ENCODE data around the gene OGA. TPM values are rescaled to one million over a fixed set of nuclear protein-coding genes. Genes with fewer than 3 reads are reported as not detected.

The OGA gene
- total and polyA plus RNA-seq, 2 of the 8 experiments (the other 6 are each of a cell fraction or from before 2014, with no cell fraction given): 31.2 to 107 TPM

DNA sequence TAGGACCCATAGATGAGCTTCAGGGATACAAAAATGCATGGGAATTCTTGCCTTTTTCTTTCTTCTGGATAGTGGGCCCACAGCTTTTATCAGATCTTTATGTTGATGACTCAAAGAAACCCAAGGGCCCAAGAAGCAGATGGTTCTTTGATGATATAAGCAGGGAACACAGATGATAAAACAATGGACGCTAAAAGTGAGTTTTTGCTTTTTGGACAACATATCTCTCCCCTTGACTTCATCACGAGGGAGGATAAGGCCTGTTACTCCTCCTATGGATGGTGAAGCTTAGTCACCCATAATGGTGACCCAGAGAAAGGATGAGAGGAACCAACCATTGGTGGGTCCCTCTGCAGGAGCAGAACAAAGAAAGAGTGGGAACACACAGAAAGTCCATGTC, 6.5 kb upstream of the OGA start:
- Histone ChIP-seq H3K4me1 (replicated peaks in 1 of 4; ENCODE audit: control insufficient read depth in 3 of 4, insufficient read depth in 4 of 4, low read length in 3 of 4) (peaks cover 0 to 6% (median 3%) of the 10 kb centered on the region in 4 experiments; a peak in 4 of 7 replicates), H3K56ac (replicated peaks; ENCODE audit: insufficient read length, low read depth, low read length) (no peak overlapping the region), H4K8ac (ENCODE audit: extremely low read depth, insufficient read depth, low read length) (no peak overlapping the region), H2AFZ (ENCODE audit: low read length) (no peak overlapping the region), H3K9me3 (ENCODE audit: insufficient read depth in 2 of 2, low read depth in 1 of 2, low read length in 1 of 2) (no peaks in the 10 kb centered on the region), H3K23me2 (ENCODE audit: low read depth, low read length) (peaks cover under 1% of the 10 kb centered on the region; the same call in 1 of the 2 replicates), H3K4me3 (ENCODE audit: extremely low read depth in 1 of 4, insufficient read depth in 2 of 4, low read depth in 3 of 4, low read length in 4 of 4) (no peak overlapping the region), H3K23ac (ENCODE audit: insufficient read length) (no peak overlapping the region), H3K27me3 (replicated peaks in 1 of 4; ENCODE audit: control insufficient read depth in 3 of 4, extremely low read depth in 1 of 4, insufficient read depth in 3 of 4, low read length in 3 of 4) (no peaks in the 10 kb centered on the region), H3K4me2 (ENCODE audit: insufficient read depth in 1 of 2, low read depth in 2 of 2, low read length in 2 of 2) (no peak overlapping the region), H3K36me3 (ENCODE audit: control insufficient read depth in 2 of 4, insufficient read depth in 4 of 4, low read length in 3 of 4) (no peaks in the 10 kb centered on the region; a peak in 1 of 8 replicates), H2BK120ac (replicated peaks; ENCODE audit: low read depth, low read length) (no peak overlapping the region), H3K14ac (ENCODE audit: insufficient read length) (no peak overlapping the region), H4K5ac (ENCODE audit: insufficient read length, low read depth, low read length) (no peak overlapping the region), H2BK12ac (ENCODE audit: low read depth, low read length) (no peak overlapping the region), H3K27ac (ENCODE audit: low read depth, low read length) (no peak overlapping the region), H4K91ac (replicated peaks; ENCODE audit: insufficient read length, low read length) (no peak overlapping the region), H3K18ac (ENCODE audit: extremely low read depth, low read length) (no peak overlapping the region), H4K20me1 (replicated peaks in 1 of 2; ENCODE audit: control insufficient read depth in 1 of 2, insufficient read depth in 2 of 2, low read length in 2 of 2) (peaks cover 4 to 5% of the 10 kb centered on the region in 2 experiments), H3K79me1 (ENCODE audit: low read depth, low read length) (peaks cover 3% of the 10 kb centered on the region; the same call in 1 of the 2 replicates), H2BK5ac (ENCODE audit: low read depth, low read length) (no peak overlapping the region), H2BK20ac (ENCODE audit: low read length) (no peak overlapping the region), H2BK15ac (ENCODE audit: low read length) (no peak overlapping the region), H3K4ac (replicated peaks; ENCODE audit: insufficient read length, low read depth, low read length) (no peak overlapping the region), H3K79me2 (ENCODE audit: control insufficient read depth in 1 of 2, insufficient read depth in 2 of 2, low read length in 2 of 2) (peaks cover 0 to 5% of the 10 kb centered on the region in 2 experiments; a peak in 1 of 4 replicates), H3K9ac (replicated peaks in 1 of 4; ENCODE audit: extremely low read depth in 1 of 4, low read depth in 3 of 4, low read length in 3 of 4) (no peak overlapping the region), H2AK5ac (ENCODE audit: low read depth, low read length) (no peak overlapping the region)
- CTCF ChIA-PET (ENCODE audit: partially characterized antibody): no interaction called here
- WGBS, 2 experiments (ENCODE audit: extremely low coverage in 1 of 2, insufficient coverage in 1 of 2, insufficient read length in 1 of 2, insufficient replicate concordance in 2 of 2, low coverage in 1 of 2, low lambda C conversion rate in 2 of 2, missing lambda C conversion rate in 1 of 2): 78% methylated on average over 2 of the region's 2 CpGs; no CpG with 5 or more reads in 1 of the 2 experiments
- TF ChIP-seq YY1 (IDR thresholded peaks at IDR 0.05; ENCODE audit: low read depth, low read length): no peak
- TF ChIP-seq PHF8 (conservative IDR thresholded peaks at IDR 0.05; ENCODE audit: low read depth, low read length): no peak
- no peak for TF ChIP-seq TEAD4 (IDR thresholded peaks at IDR 0.05; ENCODE audit: low read depth, low read length)
- TF ChIP-seq JUND (IDR thresholded peaks at IDR 0.05; ENCODE audit: low read length): no peak
- no peak for TF ChIP-seq RFX5 (IDR thresholded peaks at IDR 0.05; ENCODE audit: borderline replicate concordance, low read depth, low read length)
- TF ChIP-seq MAFK (IDR thresholded peaks at IDR 0.05; ENCODE audit: low read depth, low read length): no peak
- TF ChIP-seq, protein P1, sequence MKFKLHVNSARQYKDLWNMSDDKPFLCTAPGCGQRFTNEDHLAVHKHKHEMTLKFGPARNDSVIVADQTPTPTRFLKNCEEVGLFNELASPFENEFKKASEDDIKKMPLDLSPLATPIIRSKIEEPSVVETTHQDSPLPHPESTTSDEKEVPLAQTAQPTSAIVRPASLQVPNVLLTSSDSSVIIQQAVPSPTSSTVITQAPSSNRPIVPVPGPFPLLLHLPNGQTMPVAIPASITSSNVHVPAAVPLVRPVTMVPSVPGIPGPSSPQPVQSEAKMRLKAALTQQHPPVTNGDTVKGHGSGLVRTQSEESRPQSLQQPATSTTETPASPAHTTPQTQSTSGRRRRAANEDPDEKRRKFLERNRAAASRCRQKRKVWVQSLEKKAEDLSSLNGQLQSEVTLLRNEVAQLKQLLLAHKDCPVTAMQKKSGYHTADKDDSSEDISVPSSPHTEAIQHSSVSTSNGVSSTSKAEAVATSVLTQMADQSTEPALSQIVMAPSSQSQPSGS (IDR thresholded peaks at IDR 0.05; ENCODE audit: low read length): no peak
- no peak for TF ChIP-seq BACH1 (IDR thresholded peaks at IDR 0.05; ENCODE audit: low read length)
- TF ChIP-seq EP300 (IDR thresholded peaks at IDR 0.05; ENCODE audit: borderline replicate concordance in 1 of 2, low read depth in 2 of 2, low read length in 2 of 2): no peak
- no peak for TF ChIP-seq HDAC6 (IDR thresholded peaks at IDR 0.05; ENCODE audit: low read depth, low read length)
- no peak for TF ChIP-seq JUN (IDR thresholded peaks at IDR 0.05; ENCODE audit: low read depth, low read length)
- no peak for DNase-seq (ENCODE audit: low read depth in 1 of 2, low spot score in 2 of 2)
- POLR2A ChIA-PET (ENCODE audit: partially characterized antibody): interaction anchor here (1.0 kb wide), 2 partner anchors 11 to 12 kb away, joined by 3 to 4 read pairs; no protein-coding TSS in a partner anchor
- FAIRE-seq: no peak

Data from H1 (cell line).